Measurements from ENCODE around the gene ADAM23. TPM values are rescaled to one million over a fixed set of nuclear protein-coding genes. Genes with fewer than 3 reads are reported as not detected.
"Not testable (repeated sequence)": the region's sequence is repeated elsewhere in the genome, so short reads cannot be mapped to it uniquely, and the experiment has no call there.

Gene ADAM23
- 15.1 TPM for polyA plus RNA-seq (2013, experiment 1 of 2)
- 12.5 TPM for polyA plus RNA-seq (2013, experiment 2 of 2)

DNA sequence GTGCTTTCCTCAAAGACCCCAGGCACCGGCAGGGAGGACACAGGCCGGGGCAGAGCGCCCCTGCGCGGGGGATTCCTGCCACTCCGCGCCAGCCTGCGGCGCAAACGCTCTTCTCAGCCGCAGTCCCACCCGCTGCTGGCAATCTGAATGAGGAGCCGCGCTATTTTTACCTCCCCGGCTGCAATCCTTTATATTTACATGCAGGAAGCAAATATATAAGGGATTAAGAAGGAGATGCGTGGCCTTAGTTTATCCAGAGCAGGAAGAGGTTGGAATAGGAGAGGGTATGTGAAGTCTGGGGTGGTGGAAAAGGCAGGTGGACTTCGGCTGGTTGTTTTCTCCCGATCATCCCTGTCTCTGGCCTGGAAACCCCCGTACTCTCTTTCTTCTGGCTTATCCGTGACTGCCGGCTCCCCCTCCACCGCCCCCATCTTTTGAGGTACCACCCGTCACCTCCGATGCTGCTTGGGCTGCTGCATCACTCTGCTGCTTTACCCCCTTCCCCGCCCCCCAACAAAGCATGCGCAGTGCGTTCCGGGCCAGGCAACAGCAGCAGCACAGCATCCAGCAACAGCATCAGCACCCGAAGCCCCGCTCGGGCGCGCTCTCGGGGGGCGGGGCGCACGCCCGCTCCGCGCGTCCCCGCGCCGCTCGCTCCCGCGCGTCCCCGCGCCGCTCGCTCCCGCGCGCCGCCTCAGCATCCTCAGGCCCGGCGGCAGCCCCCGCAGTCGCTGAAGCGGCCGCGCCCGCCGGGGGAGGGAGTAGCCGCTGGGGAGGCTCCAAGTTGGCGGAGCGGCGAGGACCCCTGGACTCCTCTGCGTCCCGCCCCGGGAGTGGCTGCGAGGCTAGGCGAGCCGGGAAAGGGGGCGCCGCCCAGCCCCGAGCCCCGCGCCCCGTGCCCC, at the start of gene ADAM23:
TSS of gene ADAM23 (plus strand) at position 700 of the 902 bp plus-strand sequence. CDS start 335 bp downstream, outside the sequence.
- H3K27ac ChIP-seq (ENCODE audit: low read depth, low read length, severe bottlenecking) = no peak within 1 kb of the TSS
- peaks cover 1% of the 10 kb centered on the region for H3K36me3 ChIP-seq (ENCODE audit: control insufficient read depth, insufficient read depth, low read length)
- H3K9me3 ChIP-seq (ENCODE audit: control insufficient read depth, low read length) = no peaks in the 10 kb centered on the region
- H3K4me1 ChIP-seq (ENCODE audit: control insufficient read depth, insufficient read depth, low read length, poor library complexity, severe bottlenecking) = no peaks in the 10 kb centered on the region
- peak within 1 kb of the TSS; percentile 62 for H3K4me3 ChIP-seq (ENCODE audit: extremely low read depth, insufficient read depth, low read length, poor library complexity, severe bottlenecking)
- 0 to 1% methylated on average over 30 to 49 of the region's 81 CpGs for WGBS, 2 experiments (ENCODE audit: insufficient coverage in 2 of 2)

- H3K36me3 ChIP-seq (ENCODE audit: control insufficient read depth, insufficient read depth, low read length) = no peaks in the 10 kb centered on the region
- no peak overlapping the region for H3K4me3 ChIP-seq (ENCODE audit: extremely low read depth, insufficient read depth, low read length, poor library complexity, severe bottlenecking)
- H3K9me3 ChIP-seq (ENCODE audit: control insufficient read depth, low read length) = peaks cover 8% of the 10 kb centered on the region
- no peaks in the 10 kb centered on the region for H3K4me1 ChIP-seq (ENCODE audit: control insufficient read depth, insufficient read depth, low read length, poor library complexity, severe bottlenecking)
- H3K27ac ChIP-seq (ENCODE audit: low read depth, low read length, severe bottlenecking) = no peak overlapping the region
- WGBS, 2 experiments (ENCODE audit: insufficient coverage in 2 of 2) = 39 to 67% methylated on average over 2 to 6 of the region's 7 CpGs
These were observed 47.1 kb upstream of the ADAM23 start for GRCh38 chr2:206396211-206396610.

DNA sequence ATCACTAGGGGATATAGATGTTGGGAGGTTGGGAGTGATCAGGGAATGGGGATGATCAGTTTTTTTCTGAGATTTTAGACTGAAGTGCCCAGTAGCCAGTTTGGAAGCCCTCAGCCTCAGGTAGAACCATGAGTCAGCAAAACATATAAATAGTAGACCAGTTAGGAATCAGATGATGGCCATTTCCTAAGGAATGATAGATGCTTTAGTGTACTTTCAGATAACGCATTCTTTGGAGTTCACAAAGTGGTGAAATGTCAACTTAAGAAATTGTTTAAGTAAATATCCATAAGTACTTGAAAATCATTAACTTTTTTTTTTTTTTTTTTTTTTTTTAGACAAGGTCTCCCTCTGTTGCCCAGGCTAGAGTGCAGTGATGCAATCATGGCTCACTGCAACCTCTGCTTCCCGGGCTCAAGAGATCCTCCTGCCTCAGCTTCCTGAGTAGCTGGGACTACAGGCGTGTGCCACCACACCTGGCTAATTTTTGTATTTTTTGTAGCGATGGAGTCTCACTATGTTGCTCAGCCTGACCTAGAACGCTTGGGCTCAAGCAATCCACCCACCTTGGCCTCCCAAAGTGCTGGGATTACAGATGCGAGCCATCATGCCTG, 40.3 kb upstream of the ADAM23 start:
- H3K9me3 ChIP-seq (ENCODE audit: control insufficient read depth, low read length); H3K27ac ChIP-seq (ENCODE audit: low read depth, low read length, severe bottlenecking); H3K4me1 ChIP-seq (ENCODE audit: control insufficient read depth, insufficient read depth, low read length, poor library complexity, severe bottlenecking); H3K36me3 ChIP-seq (ENCODE audit: control insufficient read depth, insufficient read depth, low read length); H3K4me3 ChIP-seq (ENCODE audit: extremely low read depth, insufficient read depth, low read length, poor library complexity, severe bottlenecking): not testable (repeated sequence)
- WGBS, 2 experiments (ENCODE audit: insufficient coverage in 2 of 2) = 84 to 89% methylated on average over 3 to 4 of the region's 6 CpGs

DNA sequence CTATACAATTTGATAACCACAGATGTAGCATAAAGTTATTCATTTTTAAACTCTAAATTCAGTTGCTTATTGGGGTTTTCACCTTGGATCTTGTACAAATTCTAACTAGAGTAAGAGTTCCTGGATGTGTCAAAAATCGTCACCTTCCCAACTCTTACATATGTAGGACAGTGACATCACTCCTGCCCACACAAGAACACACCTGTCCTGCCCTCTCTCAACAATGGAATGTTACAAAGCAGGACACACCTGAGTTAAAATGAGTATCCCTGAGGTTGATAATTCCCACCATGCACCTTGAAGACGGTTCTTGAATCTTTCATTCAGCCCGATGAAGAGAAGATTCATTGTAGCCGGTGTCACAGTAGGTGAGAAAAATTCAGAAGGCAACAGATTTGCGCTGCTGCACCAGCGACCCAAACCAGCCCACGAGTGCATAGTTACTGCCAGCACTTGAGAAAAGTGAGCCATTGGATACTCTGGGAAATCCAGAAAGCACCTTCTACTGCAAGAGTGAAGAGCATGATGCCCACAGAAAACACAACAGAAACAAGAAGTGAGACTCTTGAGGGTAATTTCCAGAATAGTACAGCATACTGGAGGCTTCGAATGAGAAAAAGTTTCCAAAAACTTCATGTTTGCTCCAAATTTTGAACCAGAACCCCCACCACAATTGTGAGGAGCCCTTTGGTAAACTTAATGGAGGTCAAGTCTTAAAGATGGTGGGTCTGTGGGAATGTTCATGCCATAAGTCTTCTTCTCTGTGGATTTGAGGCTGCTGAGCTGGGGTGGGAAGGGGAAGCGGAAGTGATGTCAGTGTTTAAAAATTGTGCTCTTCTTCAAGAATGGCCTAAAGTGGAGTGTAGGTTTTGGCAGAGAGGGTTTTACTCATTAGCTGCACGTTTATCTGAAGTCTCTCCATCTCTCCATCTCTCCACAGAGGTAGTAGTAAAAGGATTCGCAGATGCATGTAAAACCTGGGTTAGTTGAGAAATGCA, 34.7 kb upstream of the ADAM23 start:
- 88 to 94% methylated on average over 7 to 8 of the region's 11 CpGs for WGBS, 2 experiments (ENCODE audit: insufficient coverage in 2 of 2)
- Histone ChIP-seq H3K27ac (ENCODE audit: low read depth, low read length, severe bottlenecking) (no peak overlapping the region), H3K4me3 (ENCODE audit: extremely low read depth, insufficient read depth, low read length, poor library complexity, severe bottlenecking) (no peak overlapping the region), H3K9me3 (ENCODE audit: control insufficient read depth, low read length) (no peaks in the 10 kb centered on the region), H3K4me1 (ENCODE audit: control insufficient read depth, insufficient read depth, low read length, poor library complexity, severe bottlenecking) (no peaks in the 10 kb centered on the region), H3K36me3 (ENCODE audit: control insufficient read depth, insufficient read depth, low read length) (no peaks in the 10 kb centered on the region)

DNA sequence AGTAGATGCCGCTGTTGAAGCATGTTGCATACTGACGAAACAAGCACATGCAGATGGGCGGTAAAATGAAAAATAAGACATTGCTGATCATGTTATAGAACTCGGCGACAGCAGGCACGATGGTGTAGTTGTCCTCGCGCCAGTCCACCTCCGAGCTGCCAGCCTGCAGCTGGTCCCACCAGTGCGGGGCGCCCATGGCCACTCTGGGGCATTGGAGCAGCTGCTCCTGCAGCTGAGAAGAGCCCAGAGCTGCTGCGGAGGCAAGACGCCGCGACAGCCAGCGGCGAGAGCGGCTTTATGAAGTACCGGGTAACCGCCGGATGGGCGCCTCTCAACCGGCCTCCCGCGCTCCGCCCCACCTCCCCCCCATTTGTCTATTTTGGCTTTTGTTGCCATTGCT, 32.6 kb upstream of the ADAM23 start:
- Histone ChIP-seq H3K9me3 (ENCODE audit: control insufficient read depth, low read length) (no peaks in the 10 kb centered on the region), H3K27ac (ENCODE audit: low read depth, low read length, severe bottlenecking) (no peak overlapping the region), H3K4me3 (ENCODE audit: extremely low read depth, insufficient read depth, low read length, poor library complexity, severe bottlenecking) (no peak overlapping the region), H3K36me3 (ENCODE audit: control insufficient read depth, insufficient read depth, low read length) (no peaks in the 10 kb centered on the region), H3K4me1 (ENCODE audit: control insufficient read depth, insufficient read depth, low read length, poor library complexity, severe bottlenecking) (no peaks in the 10 kb centered on the region)
- 94 to 97% methylated on average over 9 to 18 of the region's 26 CpGs for WGBS, 2 experiments (ENCODE audit: insufficient coverage in 2 of 2)

- H3K9me3 ChIP-seq (ENCODE audit: control insufficient read depth, low read length) = peaks cover 10% of the 10 kb centered on the region
- no peaks in the 10 kb centered on the region for H3K36me3 ChIP-seq (ENCODE audit: control insufficient read depth, insufficient read depth, low read length)
- no peak overlapping the region for H3K4me3 ChIP-seq (ENCODE audit: extremely low read depth, insufficient read depth, low read length, poor library complexity, severe bottlenecking)
- no peaks in the 10 kb centered on the region for H3K4me1 ChIP-seq (ENCODE audit: control insufficient read depth, insufficient read depth, low read length, poor library complexity, severe bottlenecking)
- 91 to 95% methylated on average over 10 to 12 of the region's 13 CpGs for WGBS, 2 experiments (ENCODE audit: insufficient coverage in 2 of 2)
- H3K27ac ChIP-seq (ENCODE audit: low read depth, low read length, severe bottlenecking) = no peak overlapping the region
These were observed 27.6 kb upstream of the ADAM23 start for GRCh38 chr2:206415618-206416243.

- WGBS, 2 experiments (ENCODE audit: insufficient coverage in 2 of 2) = 88 to 94% methylated on average over 2 of the region's 2 CpGs
- H3K27ac ChIP-seq (ENCODE audit: low read depth, low read length, severe bottlenecking) = no peak overlapping the region
- H3K4me1 ChIP-seq (ENCODE audit: control insufficient read depth, insufficient read depth, low read length, poor library complexity, severe bottlenecking) = peaks cover 5% of the 10 kb centered on the region
- H3K4me3 ChIP-seq (ENCODE audit: extremely low read depth, insufficient read depth, low read length, poor library complexity, severe bottlenecking) = no peak overlapping the region
- H3K36me3 ChIP-seq (ENCODE audit: control insufficient read depth, insufficient read depth, low read length) = no peaks in the 10 kb centered on the region
- peaks cover 10% of the 10 kb centered on the region for H3K9me3 ChIP-seq (ENCODE audit: control insufficient read depth, low read length)
These were observed 24.4 kb upstream of the ADAM23 start for GRCh38 chr2:206418968-206419367.

DNA sequence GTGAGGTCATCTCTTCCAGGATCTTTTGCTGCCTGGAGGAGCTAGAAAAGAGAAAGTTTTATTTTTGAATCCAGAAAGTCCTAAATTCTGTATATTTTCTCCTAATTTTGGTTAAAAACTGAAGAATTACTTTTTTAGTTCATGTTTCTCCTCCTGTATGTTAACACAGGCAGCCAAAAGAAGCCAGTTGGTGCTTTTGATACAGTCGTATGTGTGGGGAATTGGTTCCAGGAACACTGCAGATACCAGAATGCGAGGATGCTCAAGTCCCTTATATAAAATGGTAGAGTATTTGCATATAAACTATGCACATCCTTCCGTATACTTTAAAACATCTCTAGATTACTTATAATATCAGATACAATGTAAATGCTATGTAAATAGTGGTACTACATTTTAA, 22.6 kb upstream of the ADAM23 start:
- Histone ChIP-seq H3K9me3 (ENCODE audit: control insufficient read depth, low read length) (peaks cover 10% of the 10 kb centered on the region), H3K4me1 (ENCODE audit: control insufficient read depth, insufficient read depth, low read length, poor library complexity, severe bottlenecking) (peaks cover 5% of the 10 kb centered on the region), H3K4me3 (ENCODE audit: extremely low read depth, insufficient read depth, low read length, poor library complexity, severe bottlenecking) (no peak overlapping the region), H3K36me3 (ENCODE audit: control insufficient read depth, insufficient read depth, low read length) (no peaks in the 10 kb centered on the region), H3K27ac (ENCODE audit: low read depth, low read length, severe bottlenecking) (no peak overlapping the region)
- WGBS, 2 experiments (ENCODE audit: insufficient coverage in 2 of 2) = no CpG with 5 or more reads among the region's 3 CpGs

- H3K9me3 ChIP-seq (ENCODE audit: control insufficient read depth, low read length) = peaks cover 5% of the 10 kb centered on the region
- H3K4me3 ChIP-seq (ENCODE audit: extremely low read depth, insufficient read depth, low read length, poor library complexity, severe bottlenecking) = no peak overlapping the region
- peaks cover 5% of the 10 kb centered on the region for H3K4me1 ChIP-seq (ENCODE audit: control insufficient read depth, insufficient read depth, low read length, poor library complexity, severe bottlenecking)
- no peak overlapping the region for H3K27ac ChIP-seq (ENCODE audit: low read depth, low read length, severe bottlenecking)
- H3K36me3 ChIP-seq (ENCODE audit: control insufficient read depth, insufficient read depth, low read length) = no peaks in the 10 kb centered on the region
These were observed 20.8 kb upstream of the ADAM23 start for GRCh38 chr2:206422493-206422892.

DNA sequence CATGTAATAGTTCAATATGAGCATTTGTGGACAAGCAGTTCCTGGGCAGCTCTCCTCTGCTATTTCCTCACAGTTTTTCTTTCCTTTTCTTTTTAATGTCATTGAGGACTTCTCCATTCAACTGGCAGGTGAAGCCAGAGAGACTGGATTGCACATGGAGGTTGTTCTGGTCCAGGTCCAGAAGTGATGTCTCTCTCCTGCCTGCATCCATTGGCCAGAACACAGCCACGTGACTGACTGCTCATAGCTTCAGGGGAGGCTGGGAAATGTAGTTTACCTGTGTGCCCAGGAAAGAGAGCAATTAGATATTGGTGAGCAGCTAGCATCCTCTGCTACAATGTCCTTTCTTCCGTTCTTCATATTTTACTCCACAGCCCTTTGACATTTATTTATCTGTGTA, 20.2 kb upstream of the ADAM23 start:
- Histone ChIP-seq H3K36me3 (ENCODE audit: control insufficient read depth, insufficient read depth, low read length) (no peaks in the 10 kb centered on the region), H3K27ac (ENCODE audit: low read depth, low read length, severe bottlenecking) (no peak overlapping the region), H3K9me3 (ENCODE audit: control insufficient read depth, low read length) (peaks cover 3% of the 10 kb centered on the region), H3K4me3 (ENCODE audit: extremely low read depth, insufficient read depth, low read length, poor library complexity, severe bottlenecking) (no peak overlapping the region), H3K4me1 (ENCODE audit: control insufficient read depth, insufficient read depth, low read length, poor library complexity, severe bottlenecking) (peaks cover 5% of the 10 kb centered on the region)
- WGBS, 2 experiments (ENCODE audit: insufficient coverage in 2 of 2) = 57 to 80% methylated on average over 1 of the region's 2 CpGs
